Adrenal gland (tissue), 5 donors: ENCODE data around the gene NHSL2.

Source experiments
- CTCF ChIP-seq, 6 experiments: fragments of 450-650 bp in 4 of 6; fragments of 200-600 bp in 2 of 6; sonication (generic) in 1 of 6; IDR thresholded peaks; 1 replicate in 5 of 6; 2 replicates in 1 of 6; pipeline versions ENCODE4 v1.5.1 to v1.8.0; 2016 to 2021; ENCODE audit warnings: antibody characterized with exemption in 6 of 6, mild to moderate bottlenecking in 2 of 6, moderate library complexity in 1 of 6
- POLR2A ChIP-seq, 2 donors: fragments of 450-650 bp; IDR thresholded peaks; one replicate each; pipeline ENCODE4 v1.6.1; 2017; ENCODE audit warnings: antibody characterized with exemption in 2 of 2, mild to moderate bottlenecking in 2 of 2, moderate library complexity in 1 of 2
- donor health status: DM: no; HTN: no; CAD: no.

GRCh38 chrX:72089254-72089653 lies 178.6 kb downstream of the NHSL2 start:
- no peak for TF ChIP-seq CTCF (IDR thresholded peaks at IDR 0.05)
- no peak for TF ChIP-seq POLR2A (IDR thresholded peaks at IDR 0.05)
